HepG2 (cell line): ENCODE data around the gene SYP. TPM values are rescaled to one million over a fixed set of nuclear protein-coding genes. Genes with fewer than 3 reads are reported as not detected.

ENCODE experiments used
- ATAC-seq: fragments of 200-7000 bp; cut with Tn5 transposase; 3 replicates; pipeline ENCODE4 v1.9.1; 2020; ENCODE audit warnings: mild to moderate bottlenecking, moderate library complexity
- BruUV-seq: library from RNA; stranded (reverse); fragments of 400-500 nt; replicated peaks from 2 replicates; lab custom pipeline; 2021; lab: Mats Ljungman, UMichigan
- CTCF ChIA-PET: fragments of 300-600 bp; formaldehyde crosslinking; extraction: SDS; loops from one replicate; lab custom pipeline; 2021; ENCODE audit warnings: low total read pairs, inconsistent platforms, low intra/inter-chr PET ratio; lab: Yijun Ruan, JAX
- POLR2A ChIA-PET: fragments of 350-600 bp; sonication (Branson Sonifier 250); formaldehyde crosslinking; loops from one replicate; lab custom pipeline; 2020; ENCODE audit warnings: antibody characterized with exemption, inconsistent platforms; lab: Yijun Ruan, JAX
- DNase-seq: peaks from one replicate; pipeline ENCODE4 v3.0.0-alpha.2; 2015; ENCODE audit warnings: low spot score
- FAIRE-seq: peaks from 3 replicates; lab custom pipeline; 2011; peaks lifted over from hg19 to GRCh38; lab: Jason Lieb, UNC
- H2AFZ ChIP-seq: one replicate; pipeline ENCODE4 v1.6.1; 2011; ENCODE audit warnings: low read length, inconsistent platforms
- H3K27ac ChIP-seq: fragments of 300-600 bp; 3 replicates; pipeline ENCODE4 v1.8.0; 2011; ENCODE audit warnings: mixed run types, mild to moderate bottlenecking, mixed read lengths, low read length, inconsistent platforms; ENCODE audit not compliant: insufficient read depth; ENCODE audit errors: extremely low read length
- H3K27me3 ChIP-seq, 2 experiments: fragments of 200-600 bp in 1 of 2; 2 replicates in 1 of 2; 3 replicates in 1 of 2; pipeline versions ENCODE4 v1.6.0 to v1.8.0; 2011; ENCODE audit warnings: low read length in 2 of 2, mild to moderate bottlenecking in 2 of 2, moderate library complexity in 2 of 2, inconsistent platforms in 1 of 2; ENCODE audit not compliant: insufficient read depth in 2 of 2, control insufficient read depth in 1 of 2
- H3K36me3 ChIP-seq, 2 experiments: fragments of 200-600 bp in 1 of 2; replicated peaks in 1 of 2; 2 replicates in 1 of 2; 3 replicates in 1 of 2; pipeline versions ENCODE4 v1.5.1 to v1.8.0; 2011; ENCODE audit warnings: low read length in 2 of 2, inconsistent platforms in 1 of 2; ENCODE audit not compliant: insufficient read depth in 2 of 2, control insufficient read depth in 1 of 2
- H3K4me1 ChIP-seq: 2 replicates; pipeline ENCODE4 v1.5.1; 2012; ENCODE audit warnings: low read length, inconsistent platforms; ENCODE audit not compliant: insufficient read depth
- H3K4me2 ChIP-seq: 2 replicates; pipeline ENCODE4 v1.6.0; 2011; ENCODE audit warnings: low read depth, low read length, inconsistent platforms
- H3K4me3 ChIP-seq, 3 experiments: fragments of 200-600 bp in 1 of 3; sonication (generic), shearing (Covaris generic) in 1 of 3; replicated peaks in 1 of 3; 2 replicates each; pipeline ENCODE4 v1.5.1; 2011 to 2016; ENCODE audit warnings: low read length in 3 of 3, inconsistent platforms in 2 of 3, low read depth in 2 of 3, mild to moderate bottlenecking in 2 of 3, control low read depth in 1 of 3, mixed read lengths in 1 of 3; ENCODE audit not compliant: insufficient read depth in 1 of 3
- H3K79me2 ChIP-seq: one replicate; pipeline ENCODE4 v1.6.1; 2011; ENCODE audit warnings: low read length, inconsistent platforms; ENCODE audit not compliant: insufficient read depth
- H3K9ac ChIP-seq: 2 replicates; pipeline ENCODE4 v1.6.0; 2011; ENCODE audit warnings: mild to moderate bottlenecking, low read depth, low read length, inconsistent platforms; ENCODE audit not compliant: insufficient read depth
- H3K9me3 ChIP-seq: 2 replicates; pipeline ENCODE4 v1.5.1; 2012; ENCODE audit warnings: mild to moderate bottlenecking, low read length
- H4K20me1 ChIP-seq: 2 replicates; pipeline ENCODE4 v1.6.0; 2011; ENCODE audit warnings: inconsistent platforms, mild to moderate bottlenecking, low read length, moderate library complexity; ENCODE audit not compliant: insufficient read depth
- MNT ChIP-seq: fragments of 450-650 bp; IDR thresholded peaks from 2 replicates; pipeline ENCODE4 v1.6.1; 2016
- PLRG1 ChIP-seq: fragments of 450-650 bp; conservative IDR thresholded peaks from 2 replicates; pipeline ENCODE4 v1.6.1; 2016
- POGZ ChIP-seq: sonication (generic); formaldehyde crosslinking; IDR thresholded peaks from 2 replicates; pipeline ENCODE4 v1.4.0; 2020; ENCODE audit warnings: mild to moderate bottlenecking, missing genetic modification reagents
- SIX1 ChIP-seq: sonication (generic); formaldehyde crosslinking; IDR thresholded peaks from 2 replicates; pipeline ENCODE4 v1.4.0; 2020; ENCODE audit warnings: missing genetic modification reagents, borderline replicate concordance
- SKI ChIP-seq: fragments of 450-650 bp; IDR thresholded peaks from one replicate; pipeline ENCODE4 v1.6.1; 2018; ENCODE audit warnings: mild to moderate bottlenecking; ENCODE audit not compliant: partially characterized antibody
- SP140L ChIP-seq: sonication (generic); formaldehyde crosslinking; IDR thresholded peaks from 2 replicates; pipeline ENCODE4 v1.4.0; 2020; ENCODE audit warnings: missing genetic modification reagents, borderline replicate concordance
- STAT6 ChIP-seq: sonication (generic); formaldehyde crosslinking; IDR thresholded peaks from 2 replicates; pipeline ENCODE4 v1.4.0; 2020; ENCODE audit warnings: missing genetic modification reagents, mild to moderate bottlenecking, borderline replicate concordance
- UBTF ChIP-seq: sonication (generic); formaldehyde crosslinking; IDR thresholded peaks from 2 replicates; pipeline ENCODE4 v1.4.0; 2020; ENCODE audit warnings: mild to moderate bottlenecking, missing genetic modification reagents
- ZNF567 ChIP-seq: sonication (generic); formaldehyde crosslinking; IDR thresholded peaks from 2 replicates; pipeline ENCODE4 v1.8.1; 2023; ENCODE audit warnings: mild to moderate bottlenecking, missing genetic modification reagents, borderline replicate concordance
- WGBS: methylation state at CpG from one replicate; pipeline ENCODE4 v1.1.6; 2017; ENCODE audit warnings: low lambda C conversion rate; 5-methylcytosine and 5-hydroxymethylcytosine counted together
- in situ Hi-C: cut with HindIII; loops from 2 replicates; pipeline ENCODE4 v1.10.0; 2017; ENCODE audit warnings: low pct_unique_long_range_greater_than_20kb; ENCODE audit not compliant: extremely low pct_ligation_motif_present
- intact Hi-C: fragments of 100-400 bp; cut with micrococcal nuclease; formaldehyde crosslinking; loops from one replicate; pipeline ENCODE4 v1.10.0; 2022; ENCODE audit not compliant: unreplicated experiment
- polyA plus RNA-seq, 8 experiments: library from polyadenylated mRNA; depleted of rRNA in 3 of 8; stranded (reverse) in 7 of 8; unstranded in 1 of 8; fragments of >200 nt; fragmentation: Illumina TruSeq in 4 of 8; extraction: Trizol in 4 of 8; gene quantifications; 2 replicates each; pipeline versions ENCODE4 v1.2.1 to v1.2.3, GENCODE V29; 2011 to 2016; ENCODE audit warnings: low read depth in 4 of 8, missing spikeins in 1 of 8, mixed read lengths in 1 of 8; ENCODE audit not compliant: insufficient read depth in 1 of 8
- total RNA-seq, 5 experiments: library from RNA; depleted of rRNA; stranded (reverse); fragments of >200 nt; fragmentation: Illumina TruSeq; extraction: Trizol; gene quantifications; 2 replicates each; pipeline ENCODE4 v1.2.3, GENCODE V29; 2016; ENCODE audit warnings: low read depth in 1 of 5

The SYP gene
- total and polyA plus RNA-seq, 2 of the 13 experiments (the other 11 are each of a cell fraction or from before 2014, with no cell fraction given), result 2.0 to 2.5 TPM

- ATAC-seq (no peak), FAIRE-seq (no peak), DNase-seq (no peak)
- Histone ChIP-seq H3K27me3 (0 out of 5 replicates have a peak, but pooled peaks cover 0 to 1% of the 10 kb centered on the region in 2 experiments), H3K9ac (no peak overlapping the region), H3K4me1 (no peaks in the 10 kb centered on the region), H3K27ac (no peak overlapping the region), H3K9me3 (no peaks in the 10 kb centered on the region), H3K36me3 (no peaks in the 10 kb centered on the region), H4K20me1 (no peaks in the 10 kb centered on the region), H3K4me3 (no peak overlapping the region), H2AFZ (no peak overlapping the region), H3K4me2 (no peak overlapping the region), H3K79me2 (no peaks in the 10 kb centered on the region)
- intact Hi-C loops, result no loop called here
- BruUV-seq, result no TSS peak
- WGBS, result 95% methylated on average over 4 of the region's 14 CpGs
- POLR2A ChIA-PET, result no interaction called here
- CTCF ChIA-PET, result no interaction called here
- TF ChIP-seq POGZ (CRISPR knock-in tag) (no peak), SP140L (no peak), MNT (no peak), ZNF567 (CRISPR knock-in tag) (no peak), PLRG1 (no peak), STAT6 (CRISPR knock-in tag) (no peak), UBTF (CRISPR knock-in tag) (no peak), SKI (no peak), SIX1 (CRISPR knock-in tag) (no peak)
- in situ Hi-C loops, result no loop called here
Observed at GRCh38 chrX:49225858-49226257, 25.9 kb upstream of the SYP start.
